IPS-18a (cell line): ENCODE measurements around the gene SPATA6L.

Experiments used
- H3K27ac ChIP-seq: one replicate; pipeline ENCODE4 v1.5.1; 2013; ENCODE audit warnings: low read length
- H3K27me3 ChIP-seq: one replicate; pipeline ENCODE4 v1.6.1; 2013; ENCODE audit warnings: mild to moderate bottlenecking, low read length; ENCODE audit not compliant: control insufficient read depth, insufficient read depth
- H3K36me3 ChIP-seq: one replicate; pipeline ENCODE4 v1.6.1; 2013; ENCODE audit warnings: low read depth, low read length; ENCODE audit not compliant: control insufficient read depth
- H3K4me1 ChIP-seq: one replicate; pipeline ENCODE4 v1.6.1; 2013; ENCODE audit warnings: low read depth, low read length; ENCODE audit not compliant: control insufficient read depth
- H3K4me3 ChIP-seq: one replicate; pipeline ENCODE4 v1.5.1; 2013; ENCODE audit warnings: low read length
- H3K9ac ChIP-seq: one replicate; pipeline ENCODE4 v1.6.1; 2013; ENCODE audit warnings: mild to moderate bottlenecking, low read length, moderate library complexity
- H3K9me3 ChIP-seq: one replicate; pipeline ENCODE4 v1.6.1; 2013; ENCODE audit warnings: low read depth, low read length; ENCODE audit not compliant: control insufficient read depth

SPATA6L gene

DNA sequence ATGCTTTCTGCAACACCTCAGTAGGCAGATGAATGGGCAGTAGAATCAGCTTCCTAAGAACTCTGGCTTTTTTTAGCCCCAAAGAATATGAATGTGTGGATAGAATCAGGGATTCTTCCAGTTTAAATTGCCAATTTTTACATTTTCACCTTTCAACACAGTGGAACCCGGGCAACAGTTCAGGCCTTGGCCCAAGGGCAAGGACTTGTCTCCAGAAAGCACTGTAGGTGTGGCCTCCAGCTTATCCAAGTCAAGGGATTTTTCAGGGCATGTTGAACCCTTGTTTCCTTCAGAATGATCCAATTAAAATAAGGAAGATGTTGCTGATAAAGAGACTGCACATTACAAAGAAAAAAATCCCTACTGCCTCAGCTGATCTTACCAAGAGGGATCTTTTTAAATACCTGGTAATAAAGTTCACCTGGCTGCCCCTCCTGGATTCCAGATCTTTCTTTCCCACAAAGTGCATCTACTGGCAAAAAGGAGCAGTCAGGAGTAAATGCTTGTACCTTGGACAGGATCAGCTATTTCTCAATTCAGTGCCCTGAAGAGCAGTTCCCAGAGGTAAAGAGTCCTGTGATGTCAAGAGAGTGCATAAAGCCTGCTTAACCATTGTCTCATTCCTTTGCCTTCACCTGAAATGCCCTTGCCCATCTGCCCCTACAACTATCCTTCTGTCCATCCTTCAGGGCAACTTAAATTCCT is 84.3 kb downstream of the SPATA6L start:
- Histone ChIP-seq H3K36me3 (no peaks in the 10 kb centered on the region), H3K9ac (no peak overlapping the region), H3K4me1 (no peaks in the 10 kb centered on the region), H3K27ac (no peak overlapping the region), H3K9me3 (no peaks in the 10 kb centered on the region), H3K4me3 (no peak overlapping the region), H3K27me3 (no peaks in the 10 kb centered on the region)

GRCh38 chr9:4581035-4581760 is 85.1 kb downstream of the SPATA6L start:
- Histone ChIP-seq H3K9ac (no peak overlapping the region), H3K9me3 (no peaks in the 10 kb centered on the region), H3K4me1 (no peaks in the 10 kb centered on the region), H3K27ac (no peak overlapping the region), H3K27me3 (no peaks in the 10 kb centered on the region), H3K36me3 (no peaks in the 10 kb centered on the region), H3K4me3 (no peak overlapping the region)

DNA sequence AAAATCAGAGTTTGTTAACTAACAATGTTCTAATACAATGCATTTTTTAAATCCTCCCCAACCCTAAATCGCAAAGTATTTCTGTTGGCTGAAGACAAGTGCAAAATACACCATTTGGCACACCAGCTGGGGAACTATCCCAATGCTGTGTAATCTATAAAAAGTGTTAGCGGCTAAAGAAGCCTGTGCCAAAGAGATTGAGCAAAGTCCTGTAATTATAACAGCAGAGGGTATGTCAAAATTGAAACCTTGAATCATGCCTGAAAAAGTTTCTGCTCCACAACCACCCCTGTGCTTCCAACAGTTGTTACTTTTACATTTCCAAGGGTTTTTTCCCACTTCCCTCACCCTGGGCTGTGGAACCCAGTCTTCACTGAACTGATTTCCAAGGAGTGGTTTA is 87.3 kb downstream of the SPATA6L start:
- no peak overlapping the region for H3K27ac ChIP-seq
- H3K4me1 ChIP-seq = peaks cover 3% of the 10 kb centered on the region
- H3K9me3 ChIP-seq = no peaks in the 10 kb centered on the region
- no peak overlapping the region for H3K9ac ChIP-seq
- H3K36me3 ChIP-seq = no peaks in the 10 kb centered on the region
- no peaks in the 10 kb centered on the region for H3K27me3 ChIP-seq
- H3K4me3 ChIP-seq = no peak overlapping the region

GRCh38 chr9:4576448-4576847 is 89.8 kb downstream of the SPATA6L start:
- no peak overlapping the region for H3K27ac ChIP-seq
- no peaks in the 10 kb centered on the region for H3K27me3 ChIP-seq
- H3K4me1 ChIP-seq = peaks cover 4% of the 10 kb centered on the region
- H3K36me3 ChIP-seq = no peaks in the 10 kb centered on the region
- H3K9me3 ChIP-seq = no peaks in the 10 kb centered on the region
- no peak overlapping the region for H3K9ac ChIP-seq
- H3K4me3 ChIP-seq = no peak overlapping the region

DNA sequence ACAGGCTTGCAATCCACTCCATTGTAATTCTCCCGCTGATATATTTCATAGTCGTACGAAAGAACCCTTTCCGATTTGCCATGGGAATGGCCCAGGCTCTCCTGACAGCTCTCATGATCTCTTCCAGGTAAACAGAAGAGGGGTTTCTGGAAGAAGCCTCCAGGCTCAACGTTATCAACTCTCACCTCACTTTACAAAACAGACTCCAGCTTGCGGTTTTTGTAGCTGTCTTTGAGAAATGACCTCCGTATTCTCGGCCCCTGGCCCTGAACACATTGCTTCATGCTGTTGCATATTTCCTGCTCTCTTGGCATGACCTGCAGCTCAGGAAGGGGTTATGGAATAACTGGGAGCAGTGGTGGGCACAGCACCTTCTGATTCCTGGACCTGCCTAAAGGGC is 90.3 kb downstream of the SPATA6L start:
- no peak overlapping the region for H3K27ac ChIP-seq

DNA sequence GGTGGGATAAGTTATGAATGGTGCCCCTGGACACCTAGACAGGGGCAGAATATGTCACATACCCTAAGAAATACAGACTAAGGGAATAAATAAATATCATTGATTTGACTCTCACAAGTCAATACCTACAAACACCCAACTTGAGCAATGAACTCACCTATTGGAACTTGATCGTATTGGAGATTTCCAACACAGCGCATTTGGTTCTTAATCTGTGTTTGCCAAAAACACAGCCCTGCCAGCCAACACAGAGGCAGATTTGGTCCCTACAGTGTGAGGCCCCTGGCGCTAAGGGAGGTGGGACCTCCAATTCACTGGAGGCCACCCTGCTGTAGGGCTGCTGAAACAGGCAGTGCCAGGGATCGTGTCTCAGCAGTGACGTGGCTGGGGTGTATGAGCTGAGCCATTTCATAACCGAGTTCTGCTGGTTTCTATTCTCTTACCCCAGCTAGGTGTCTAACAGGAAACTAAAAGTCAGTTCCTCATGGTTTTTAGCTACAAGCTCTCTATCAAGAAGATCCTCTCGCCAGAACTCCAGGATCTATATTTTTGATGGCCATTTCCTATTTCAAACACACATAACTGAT is 91.5 kb downstream of the SPATA6L start:
- H3K27ac ChIP-seq = no peak overlapping the region
- H3K9ac ChIP-seq = no peak overlapping the region
- H3K4me3 ChIP-seq = no peak overlapping the region

More for the DNA sequence above, 90.3 kb downstream of the SPATA6L start:
- peaks cover 4% of the 10 kb centered on the region for H3K4me1 ChIP-seq
- H3K9me3 ChIP-seq = no peaks in the 10 kb centered on the region
- no peaks in the 10 kb centered on the region for H3K36me3 ChIP-seq
- H3K4me3 ChIP-seq = no peak overlapping the region
- H3K9ac ChIP-seq = no peak overlapping the region
- no peaks in the 10 kb centered on the region for H3K27me3 ChIP-seq

GRCh38 chr9:4573634-4574389 is 92.5 kb downstream of the SPATA6L start:
- H3K27ac ChIP-seq = no peak overlapping the region

More for the DNA sequence above, 91.5 kb downstream of the SPATA6L start:
- Histone ChIP-seq H3K9me3 (no peaks in the 10 kb centered on the region), H3K36me3 (no peaks in the 10 kb centered on the region), H3K4me1 (peaks cover 4% of the 10 kb centered on the region), H3K27me3 (no peaks in the 10 kb centered on the region)

DNA sequence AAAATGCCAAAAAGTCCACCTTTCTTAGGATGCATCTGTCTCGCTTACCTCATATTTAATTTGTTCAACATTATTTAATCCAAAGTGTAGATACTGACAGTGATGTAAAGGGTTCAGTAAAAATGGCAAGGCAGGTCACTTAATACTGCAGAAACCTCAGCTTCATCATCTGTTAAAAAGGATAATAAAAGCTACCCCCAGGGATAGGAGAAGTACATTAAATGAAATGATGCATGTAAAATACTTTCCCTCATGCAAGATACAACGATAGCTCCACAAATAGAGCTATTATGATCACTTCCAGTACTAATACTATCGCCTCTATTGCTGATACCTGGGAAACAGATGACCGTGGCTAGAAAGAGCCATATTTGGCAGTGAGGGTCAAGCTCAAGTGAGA is 93.1 kb downstream of the SPATA6L start:
- no peaks in the 10 kb centered on the region for H3K36me3 ChIP-seq
- H3K27ac ChIP-seq = no peak overlapping the region
- peaks cover 4% of the 10 kb centered on the region for H3K4me1 ChIP-seq
- H3K27me3 ChIP-seq = no peaks in the 10 kb centered on the region
- no peak overlapping the region for H3K4me3 ChIP-seq
- no peak overlapping the region for H3K9ac ChIP-seq
- no peaks in the 10 kb centered on the region for H3K9me3 ChIP-seq

More at GRCh38 chr9:4573634-4574389, 92.5 kb downstream of the SPATA6L start:
- Histone ChIP-seq H3K27me3 (no peaks in the 10 kb centered on the region), H3K9me3 (no peaks in the 10 kb centered on the region), H3K36me3 (no peaks in the 10 kb centered on the region), H3K4me3 (no peak overlapping the region), H3K9ac (no peak overlapping the region), H3K4me1 (peaks cover 4% of the 10 kb centered on the region)

DNA sequence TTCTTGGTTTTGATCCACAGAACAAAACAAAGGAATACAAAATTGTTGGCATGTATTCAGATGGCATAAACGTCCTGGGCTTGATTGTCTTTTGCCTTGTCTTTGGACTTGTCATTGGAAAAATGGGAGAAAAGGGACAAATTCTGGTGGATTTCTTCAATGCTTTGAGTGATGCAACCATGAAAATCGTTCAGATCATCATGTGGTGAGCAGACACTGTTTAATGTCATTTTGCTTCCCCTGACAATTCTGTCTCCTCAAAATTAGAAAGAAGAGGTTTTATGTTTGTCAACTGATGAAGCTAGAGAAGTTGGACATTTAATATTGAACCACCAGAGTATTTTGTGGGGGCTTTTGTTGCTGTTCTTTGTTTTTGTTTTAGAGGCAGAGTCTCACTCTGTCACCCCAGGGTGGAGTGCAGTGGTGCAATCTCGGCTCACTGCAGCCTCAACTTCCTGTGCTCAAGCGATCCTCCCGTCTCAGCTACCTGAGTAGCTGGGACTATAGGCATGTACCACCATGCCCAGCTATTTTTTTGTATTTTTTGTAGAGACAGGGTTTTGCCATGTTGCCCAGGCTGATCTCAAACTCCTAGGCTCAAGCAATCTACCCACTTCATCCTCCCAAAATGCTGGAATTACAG is 94.0 kb downstream of the SPATA6L start:
- Histone ChIP-seq H3K4me3 (no peak overlapping the region), H3K27ac (no peak overlapping the region), H3K4me1 (peaks cover 4% of the 10 kb centered on the region), H3K27me3 (no peaks in the 10 kb centered on the region), H3K9ac (no peak overlapping the region), H3K9me3 (no peaks in the 10 kb centered on the region), H3K36me3 (no peaks in the 10 kb centered on the region)

GRCh38 chr9:4569101-4569500 is 97.2 kb downstream of the SPATA6L start:
- no peak overlapping the region for H3K9ac ChIP-seq
- no peaks in the 10 kb centered on the region for H3K36me3 ChIP-seq
- no peak overlapping the region for H3K27ac ChIP-seq
- peaks cover 2% of the 10 kb centered on the region for H3K4me1 ChIP-seq
- H3K9me3 ChIP-seq = no peaks in the 10 kb centered on the region
- no peak overlapping the region for H3K4me3 ChIP-seq
- no peaks in the 10 kb centered on the region for H3K27me3 ChIP-seq

DNA sequence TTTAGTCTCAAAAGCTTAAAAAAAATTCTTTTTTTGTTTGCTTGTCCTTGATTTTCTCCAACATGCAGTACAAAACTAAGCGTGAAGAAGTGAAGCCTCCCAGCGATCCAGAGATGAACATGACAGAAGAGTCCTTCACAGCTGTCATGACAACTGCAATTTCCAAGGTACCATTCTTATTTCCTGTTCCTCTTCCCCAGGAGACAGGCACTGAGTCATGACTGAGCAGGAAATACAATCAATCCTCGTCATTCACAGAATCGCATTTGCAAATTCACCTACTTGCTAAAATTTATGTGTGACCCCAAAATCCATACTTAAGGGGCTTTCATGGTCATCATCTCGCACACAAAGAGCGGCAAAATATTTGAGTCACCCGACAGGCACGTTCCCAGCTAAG is 98.7 kb downstream of the SPATA6L start:
- H3K27me3 ChIP-seq = no peaks in the 10 kb centered on the region
- H3K9me3 ChIP-seq = no peaks in the 10 kb centered on the region
- no peak overlapping the region for H3K9ac ChIP-seq
- H3K36me3 ChIP-seq = no peaks in the 10 kb centered on the region
- H3K27ac ChIP-seq = no peak overlapping the region
- H3K4me1 ChIP-seq = no peaks in the 10 kb centered on the region
- H3K4me3 ChIP-seq = no peak overlapping the region
